SK-N-SH treated with all-trans-retinoic acid at 6 μM for 48 hours (cell line): ENCODE data around the gene KCMF1.

Experiments
- ATAC-seq: fragments of 200-7000 bp; cut with Tn5 transposase; 3 replicates; pipeline ENCODE4 v1.9.1; 2020; ENCODE audit warnings: mild to moderate bottlenecking, moderate library complexity
- ARNTL ChIP-seq: fragments of 450-650 bp; formaldehyde crosslinking; IDR thresholded peaks from 2 replicates; pipeline ENCODE4 v1.5.0; 2020; ENCODE audit warnings: low read depth, mild to moderate bottlenecking, moderate library complexity, borderline replicate concordance
- BACH2 ChIP-seq: fragments of 250-450 bp; sonication (Bioruptor Pico); IDR thresholded peaks from 2 replicates; pipeline ENCODE4 v1.9.0; 2021; ENCODE audit warnings: mild to moderate bottlenecking, borderline replicate concordance
- CSDC2 ChIP-seq: fragments of 250-450 bp; sonication (Bioruptor Pico); IDR thresholded peaks from 2 replicates; pipeline ENCODE4 v1.5.0; 2020; ENCODE audit warnings: mild to moderate bottlenecking, moderate library complexity
- ESRRG ChIP-seq: fragments of 250-450 bp; sonication (Bioruptor Pico); IDR thresholded peaks from 2 replicates; pipeline ENCODE4 v1.6.1; 2021; ENCODE audit warnings: mild to moderate bottlenecking
- GLIS3 ChIP-seq: fragments of 250-450 bp; sonication (Bioruptor Pico); IDR thresholded peaks from 2 replicates; pipeline ENCODE4 v1.5.0; 2020; ENCODE audit warnings: mild to moderate bottlenecking, moderate library complexity
- ISL1 ChIP-seq: fragments of 250-450 bp; sonication (Bioruptor Pico); IDR thresholded peaks from 2 replicates; pipeline ENCODE4 v2.1.2; 2022; ENCODE audit warnings: mild to moderate bottlenecking, moderate library complexity
- OSR1 ChIP-seq: fragments of 250-450 bp; sonication (Bioruptor Pico); IDR thresholded peaks from 2 replicates; pipeline ENCODE4 v1.8.0; 2022; ENCODE audit warnings: moderate library complexity, mild to moderate bottlenecking, inconsistent platforms
- POU6F1 ChIP-seq: fragments of 250-450 bp; sonication (Bioruptor Pico); IDR thresholded peaks from 2 replicates; pipeline ENCODE4 v1.8.0; 2021; ENCODE audit warnings: low read depth, mild to moderate bottlenecking, moderate library complexity, borderline replicate concordance
- PPARA ChIP-seq: fragments of 250-450 bp; sonication (Bioruptor Pico); IDR thresholded peaks from 2 replicates; pipeline ENCODE4 v1.5.0; 2020; ENCODE audit warnings: mild to moderate bottlenecking, borderline replicate concordance
- RARB ChIP-seq: fragments of 250-450 bp; sonication (Bioruptor Pico); IDR thresholded peaks from 2 replicates; pipeline ENCODE4 v1.8.0; 2021; ENCODE audit warnings: mild to moderate bottlenecking, moderate library complexity
- SNAI2 ChIP-seq: fragments of 250-450 bp; sonication (Bioruptor Pico); IDR thresholded peaks from 2 replicates; pipeline ENCODE4 v1.5.0; 2020; ENCODE audit warnings: mild to moderate bottlenecking, moderate library complexity
- TCF4 ChIP-seq: fragments of 250-450 bp; sonication (Bioruptor Pico); IDR thresholded peaks from 2 replicates; pipeline ENCODE4 v1.8.0; 2021; ENCODE audit warnings: mild to moderate bottlenecking, moderate library complexity, borderline replicate concordance
- TOX ChIP-seq: fragments of 250-450 bp; sonication (Bioruptor Pico); IDR thresholded peaks from 2 replicates; pipeline ENCODE4 v1.8.0; 2021; ENCODE audit warnings: mild to moderate bottlenecking, moderate library complexity, borderline replicate concordance
- ZC3H10 ChIP-seq: fragments of 250-450 bp; sonication (Bioruptor Pico); IDR thresholded peaks from 2 replicates; pipeline ENCODE4 v1.5.1; 2021; ENCODE audit warnings: mild to moderate bottlenecking, moderate library complexity
- ZNF565 ChIP-seq: fragments of 450-650 bp; formaldehyde crosslinking; conservative IDR thresholded peaks from 2 replicates; pipeline ENCODE4 v1.5.0; 2020; ENCODE audit warnings: low read depth, mild to moderate bottlenecking, moderate library complexity
- ZNF70 ChIP-seq: fragments of 450-650 bp; formaldehyde crosslinking; IDR thresholded peaks from 2 replicates; pipeline ENCODE4 v1.5.0; 2020; ENCODE audit warnings: mild to moderate bottlenecking, moderate library complexity
- ZNF8 ChIP-seq: fragments of 450-650 bp; formaldehyde crosslinking; IDR thresholded peaks from 2 replicates; pipeline ENCODE4 v1.5.0; 2020; ENCODE audit warnings: mild to moderate bottlenecking, moderate library complexity
- TF ChIP-seq, protein P1 (sequence below): fragments of 250-450 bp; sonication (Bioruptor Pico); IDR thresholded peaks from 2 replicates; pipeline ENCODE4 v1.5.1; 2020; ENCODE audit warnings: low read depth, mild to moderate bottlenecking, moderate library complexity
- TF ChIP-seq, protein P2 (sequence below): fragments of 250-450 bp; sonication (Bioruptor Pico); IDR thresholded peaks from 2 replicates; pipeline ENCODE4 v1.5.1; 2021; ENCODE audit warnings: mild to moderate bottlenecking, moderate library complexity
- TF ChIP-seq, protein P3 (sequence below): fragments of 250-450 bp; sonication (Bioruptor Pico); IDR thresholded peaks from 2 replicates; pipeline ENCODE4 v1.5.0; 2020; ENCODE audit warnings: mild to moderate bottlenecking, moderate library complexity

The KCMF1 gene

DNA sequence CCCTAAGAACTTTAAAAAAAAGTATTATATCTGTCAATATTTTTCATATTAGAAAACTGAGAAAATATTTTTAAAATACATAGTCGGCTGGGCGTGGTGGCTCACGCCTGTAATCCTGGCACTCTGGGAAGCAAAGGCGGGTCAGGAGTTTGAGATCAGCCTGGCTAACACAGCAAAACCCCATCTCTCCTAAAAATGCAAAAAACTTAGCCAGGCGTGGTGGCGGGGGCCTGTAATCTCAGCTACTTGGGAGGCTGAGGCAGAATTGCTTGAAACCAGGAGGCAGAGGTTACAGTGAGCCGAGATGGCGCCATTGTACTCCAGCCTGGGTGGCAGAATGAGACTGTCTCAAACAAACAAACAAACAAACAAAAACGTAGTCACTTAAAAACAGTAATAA is 5.1 kb upstream of the KCMF1 start:
- TF ChIP-seq ZC3H10 (CRISPR knock-in tag) (no peak), ARNTL (no peak), TCF4 (CRISPR knock-in tag) (no peak)
- TF ChIP-seq, all 23 proteins: peak for 0
- ATAC-seq: no peak

GRCh38 chr2:84966731-84967130 is 4.2 kb upstream of the KCMF1 start:
- TF ChIP-seq TCF4 (CRISPR knock-in tag) (no peak), OSR1 (no peak), GLIS3 (CRISPR knock-in tag) (no peak), ZNF70 (CRISPR knock-in tag) (no peak), PPARA (CRISPR knock-in tag) (no peak), ARNTL (no peak), ZNF565 (CRISPR knock-in tag) (no peak), ZC3H10 (CRISPR knock-in tag) (no peak), SNAI2 (CRISPR knock-in tag) (no peak), POU6F1 (CRISPR knock-in tag) (no peak), TOX (CRISPR knock-in tag) (no peak), RARB (CRISPR knock-in tag) (no peak), CSDC2 (CRISPR knock-in tag) (no peak), ESRRG (no peak)
- TF ChIP-seq, protein P1, sequence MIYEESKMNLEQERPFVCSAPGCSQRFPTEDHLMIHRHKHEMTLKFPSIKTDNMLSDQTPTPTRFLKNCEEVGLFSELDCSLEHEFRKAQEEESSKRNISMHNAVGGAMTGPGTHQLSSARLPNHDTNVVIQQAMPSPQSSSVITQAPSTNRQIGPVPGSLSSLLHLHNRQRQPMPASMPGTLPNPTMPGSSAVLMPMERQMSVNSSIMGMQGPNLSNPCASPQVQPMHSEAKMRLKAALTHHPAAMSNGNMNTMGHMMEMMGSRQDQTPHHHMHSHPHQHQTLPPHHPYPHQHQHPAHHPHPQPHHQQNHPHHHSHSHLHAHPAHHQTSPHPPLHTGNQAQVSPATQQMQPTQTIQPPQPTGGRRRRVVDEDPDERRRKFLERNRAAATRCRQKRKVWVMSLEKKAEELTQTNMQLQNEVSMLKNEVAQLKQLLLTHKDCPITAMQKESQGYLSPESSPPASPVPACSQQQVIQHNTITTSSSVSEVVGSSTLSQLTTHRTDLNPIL (CRISPR knock-in tag): no peak
- TF ChIP-seq, protein P2, sequence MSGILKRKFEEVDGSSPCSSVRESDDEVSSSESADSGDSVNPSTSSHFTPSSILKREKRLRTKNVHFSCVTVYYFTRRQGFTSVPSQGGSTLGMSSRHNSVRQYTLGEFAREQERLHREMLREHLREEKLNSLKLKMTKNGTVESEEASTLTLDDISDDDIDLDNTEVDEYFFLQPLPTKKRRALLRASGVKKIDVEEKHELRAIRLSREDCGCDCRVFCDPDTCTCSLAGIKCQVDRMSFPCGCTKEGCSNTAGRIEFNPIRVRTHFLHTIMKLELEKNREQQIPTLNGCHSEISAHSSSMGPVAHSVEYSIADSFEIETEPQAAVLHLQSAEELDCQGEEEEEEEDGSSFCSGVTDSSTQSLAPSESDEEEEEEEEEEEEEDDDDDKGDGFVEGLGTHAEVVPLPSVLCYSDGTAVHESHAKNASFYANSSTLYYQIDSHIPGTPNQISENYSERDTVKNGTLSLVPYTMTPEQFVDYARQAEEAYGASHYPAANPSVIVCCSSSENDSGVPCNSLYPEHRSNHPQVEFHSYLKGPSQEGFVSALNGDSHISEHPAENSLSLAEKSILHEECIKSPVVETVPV (CRISPR knock-in tag): no peak
- TF ChIP-seq, all 23 proteins: peak for 0
- no peak for ATAC-seq

- TF ChIP-seq, protein P1 (CRISPR knock-in tag): no peak
- peak; percentile 98 for TF ChIP-seq ZNF70 (CRISPR knock-in tag)
- TF ChIP-seq, all 23 proteins: peak for 1
- ATAC-seq: peak; percentile 22; the same call in 1 of the 3 replicates
Observed at GRCh38 chr2:84969511-84970209, 1.3 kb upstream of the KCMF1 start.

- ATAC-seq: peak; percentile 67
- TF ChIP-seq, protein P2 (CRISPR knock-in tag): no peak
- TF ChIP-seq ZNF70 (CRISPR knock-in tag) (no peak), GLIS3 (CRISPR knock-in tag) (no peak), ZC3H10 (CRISPR knock-in tag) (no peak), ISL1 (CRISPR knock-in tag) (no peak), ZNF8 (CRISPR knock-in tag) (no peak), BACH2 (no peak), CSDC2 (CRISPR knock-in tag) (no peak), TCF4 (CRISPR knock-in tag) (no peak), POU6F1 (CRISPR knock-in tag) (no peak)
- TF ChIP-seq, protein P3, sequence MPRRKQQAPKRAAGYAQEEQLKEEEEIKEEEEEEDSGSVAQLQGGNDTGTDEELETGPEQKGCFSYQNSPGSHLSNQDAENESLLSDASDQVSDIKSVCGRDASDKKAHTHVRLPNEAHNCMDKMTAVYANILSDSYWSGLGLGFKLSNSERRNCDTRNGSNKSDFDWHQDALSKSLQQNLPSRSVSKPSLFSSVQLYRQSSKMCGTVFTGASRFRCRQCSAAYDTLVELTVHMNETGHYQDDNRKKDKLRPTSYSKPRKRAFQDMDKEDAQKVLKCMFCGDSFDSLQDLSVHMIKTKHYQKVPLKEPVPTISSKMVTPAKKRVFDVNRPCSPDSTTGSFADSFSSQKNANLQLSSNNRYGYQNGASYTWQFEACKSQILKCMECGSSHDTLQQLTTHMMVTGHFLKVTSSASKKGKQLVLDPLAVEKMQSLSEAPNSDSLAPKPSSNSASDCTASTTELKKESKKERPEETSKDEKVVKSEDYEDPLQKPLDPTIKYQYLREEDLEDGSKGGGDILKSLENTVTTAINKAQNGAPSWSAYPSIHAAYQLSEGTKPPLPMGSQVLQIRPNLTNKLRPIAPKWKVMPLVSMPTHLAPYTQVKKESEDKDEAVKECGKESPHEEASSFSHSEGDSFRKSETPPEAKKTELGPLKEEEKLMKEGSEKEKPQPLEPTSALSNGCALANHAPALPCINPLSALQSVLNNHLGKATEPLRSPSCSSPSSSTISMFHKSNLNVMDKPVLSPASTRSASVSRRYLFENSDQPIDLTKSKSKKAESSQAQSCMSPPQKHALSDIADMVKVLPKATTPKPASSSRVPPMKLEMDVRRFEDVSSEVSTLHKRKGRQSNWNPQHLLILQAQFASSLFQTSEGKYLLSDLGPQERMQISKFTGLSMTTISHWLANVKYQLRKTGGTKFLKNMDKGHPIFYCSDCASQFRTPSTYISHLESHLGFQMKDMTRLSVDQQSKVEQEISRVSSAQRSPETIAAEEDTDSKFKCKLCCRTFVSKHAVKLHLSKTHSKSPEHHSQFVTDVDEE (CRISPR knock-in tag): no peak
- TF ChIP-seq, protein P1 (CRISPR knock-in tag): no peak
Observed at GRCh38 chr2:84970210-84970867, 622 bp upstream of the KCMF1 start.
